ENCODE results near the gene RSPO3.
"Not testable (repeated sequence)": the region's sequence is repeated elsewhere in the genome, so short reads cannot be mapped to it uniquely, and the experiment has no call there.

GRCh38 chr6:127214032-127214431 is 95.6 kb downstream of the RSPO3 start:
- TF ChIP-seq CTCF, POLR2A (IDR thresholded peaks at IDR 0.05): not testable (repeated sequence)

Measured in Peyer's patch (tissue), 4 donors.